Subcutaneous adipose tissue (tissue), 4 donors: ENCODE data around the gene PLVAP. TPM values are rescaled to one million over a fixed set of nuclear protein-coding genes. Genes with fewer than 3 reads are reported as not detected.

Source experiments
- CTCF ChIP-seq: fragments of 450-650 bp; IDR thresholded peaks from one replicate; pipeline ENCODE4 v1.5.1; 2016; ENCODE audit warnings: low read depth, mild to moderate bottlenecking, control low read depth, antibody characterized with exemption, moderate library complexity
- total RNA-seq, 4 donors: library from RNA; depleted of rRNA; stranded (reverse); fragments of >200 nt; gene quantifications; one replicate each; pipeline ENCODE4 v1.1.0, GENCODE V29; 2016

Gene PLVAP
- total RNA-seq, 4 donors from 2014 or later: 22.6 to 220 (median 82.6) TPM

GRCh38 chr19:17335575-17335974 is 41.6 kb downstream of the PLVAP start:
- no peak for TF ChIP-seq CTCF

GRCh38 chr19:17334414-17335409 is 42.4 kb downstream of the PLVAP start, which contains the start of gene ANO8:
Gene ANO8 (minus strand): TSS chr19:17334855. CDS start chr19:17334670, 185 bp downstream.
- TF ChIP-seq CTCF: no peak

- TF ChIP-seq CTCF: no peak
Measured at GRCh38 chr19:17333611-17334413, 43.3 kb downstream of the PLVAP start.

- no peak for TF ChIP-seq CTCF
Measured at GRCh38 chr19:17332677-17333581, 44.2 kb downstream of the PLVAP start.

- no peak for TF ChIP-seq CTCF
Measured at GRCh38 chr19:17332360-17332676, 44.8 kb downstream of the PLVAP start.

- TF ChIP-seq CTCF: no peak
Measured at GRCh38 chr19:17331045-17331558, 46.0 kb downstream of the PLVAP start.
